ENCODE data around the gene PTRHD1.

The PTRHD1 gene

GRCh38 chr2:24792874-24793760, at the start of gene PTRHD1, which contains the start of gene CENPO:
TSS of gene PTRHD1 (minus strand) at chr2:24793391. CDS start at chr2:24793377, 14 bp downstream.
TSS of gene CENPO (plus strand) at chr2:24793425. CDS start at chr2:24793920, 495 bp downstream.
- peak; percentile 97 for DNase-seq (ENCODE audit: low spot score)

GRCh38 chr2:24842081-24843050, 49.2 kb upstream of the PTRHD1 start:
- no peak for DNase-seq (ENCODE audit: low spot score)

- DNase-seq (ENCODE audit: low spot score), result no peak
These were observed 48.1 kb upstream of the PTRHD1 start for GRCh38 chr2:24840962-24841945.

- DNase-seq (ENCODE audit: low spot score), result no peak
These were observed 47.1 kb upstream of the PTRHD1 start for GRCh38 chr2:24840164-24840869.

- DNase-seq (ENCODE audit: low spot score), result no peak
These were observed 46.5 kb upstream of the PTRHD1 start for GRCh38 chr2:24839729-24840128.

- no peak for DNase-seq (ENCODE audit: low spot score)
These were observed 45.4 kb upstream of the PTRHD1 start for GRCh38 chr2:24838541-24838940.

GRCh38 chr2:24837996-24838513, 44.9 kb upstream of the PTRHD1 start:
- no peak for DNase-seq (ENCODE audit: low spot score)

GRCh38 chr2:24836706-24837105, 43.5 kb upstream of the PTRHD1 start:
- no peak for DNase-seq (ENCODE audit: low spot score)

- no peak for DNase-seq (ENCODE audit: low spot score)
These were observed 43.0 kb upstream of the PTRHD1 start for GRCh38 chr2:24836206-24836605.

GRCh38 chr2:24835411-24835810, 42.2 kb upstream of the PTRHD1 start:
- DNase-seq (ENCODE audit: low spot score), result peak; percentile 76

- DNase-seq (ENCODE audit: low spot score), result no peak
These were observed 41.7 kb upstream of the PTRHD1 start for GRCh38 chr2:24834733-24835395.

GRCh38 chr2:24833821-24834732, 40.9 kb upstream of the PTRHD1 start:
- DNase-seq (ENCODE audit: low spot score), result no peak

- DNase-seq (ENCODE audit: low spot score), result no peak
These were observed 39.9 kb upstream of the PTRHD1 start for GRCh38 chr2:24832931-24833701.

GRCh38 chr2:24832521-24832920, 39.3 kb upstream of the PTRHD1 start:
- DNase-seq (ENCODE audit: low spot score), result no peak

GRCh38 chr2:24832073-24832461, 38.9 kb upstream of the PTRHD1 start:
- DNase-seq (ENCODE audit: low spot score), result no peak

- DNase-seq (ENCODE audit: low spot score), result no peak
These were observed 38.3 kb upstream of the PTRHD1 start for GRCh38 chr2:24831221-24832072.

- DNase-seq (ENCODE audit: low spot score), result no peak
These were observed 37.6 kb upstream of the PTRHD1 start for GRCh38 chr2:24830786-24831185.

All from AG08395 (cell line).